Measurements from ENCODE around the gene FBLL1.
"Not testable (repeated sequence)": the region's sequence is repeated elsewhere in the genome, so short reads cannot be mapped to it uniquely, and the experiment has no call there.

FBLL1 gene
- total RNA-seq: 0 to 0.66 (median 0) reads per million in 17 experiments

GRCh38 chr5:168528521-168529373, at the start of gene FBLL1:
FBLL1 (plus strand) TSS chr5:168529305; CDS start chr5:168529505, 200 bp downstream.
- DNase-seq: peak; percentile 14 to 41 (median 24)

GRCh38 chr5:168480601-168481000, 48.5 kb upstream of the FBLL1 start:
- no peak for DNase-seq

- DNase-seq: no peak
Measured at GRCh38 chr5:168481330-168481788, 47.7 kb upstream of the FBLL1 start.

GRCh38 chr5:168482361-168482760, 46.7 kb upstream of the FBLL1 start:
- DNase-seq: no peak

GRCh38 chr5:168486136-168486879, 42.8 kb upstream of the FBLL1 start, which contains the start of gene RARS1:
RARS1 (plus strand) TSS chr5:168486471; CDS start chr5:168486499, 28 bp downstream.
- DNase-seq: peak; percentile 95 to 97 (median 96)

GRCh38 chr5:168489059-168489458, 40.0 kb upstream of the FBLL1 start:
- no peak for DNase-seq

- DNase-seq: no peak
Measured at GRCh38 chr5:168494057-168494555, 35.0 kb upstream of the FBLL1 start.

GRCh38 chr5:168502563-168503237, 26.4 kb upstream of the FBLL1 start:
- DNase-seq: no peak

GRCh38 chr5:168513861-168514428, 15.2 kb upstream of the FBLL1 start:
- DNase-seq: no peak

- no peak for DNase-seq
Measured at GRCh38 chr5:168525856-168526255, 3.2 kb upstream of the FBLL1 start.

GRCh38 chr5:168527756-168528295, 1.3 kb upstream of the FBLL1 start:
- no peak for DNase-seq

- peak in 3 of 4 experiments; percentile 2 to 18 (median 10) for DNase-seq
Measured at GRCh38 chr5:168529374-168530234, 499 bp downstream of the FBLL1 start.

- no peak for DNase-seq
Measured at GRCh38 chr5:168530621-168531150, 1.6 kb downstream of the FBLL1 start.

- no peak for DNase-seq
Measured at GRCh38 chr5:168531191-168531590, 2.1 kb downstream of the FBLL1 start.

- DNase-seq: no peak
Measured at GRCh38 chr5:168531987-168532864, 3.1 kb downstream of the FBLL1 start.

GRCh38 chr5:168534351-168534750, 5.2 kb downstream of the FBLL1 start:
- DNase-seq: not testable (repeated sequence)

GRCh38 chr5:168537176-168537575, 8.1 kb downstream of the FBLL1 start:
- DNase-seq: no peak

- DNase-seq: no peak
Measured at GRCh38 chr5:168549554-168549953, 20.4 kb downstream of the FBLL1 start.

- no peak for DNase-seq
Measured at GRCh38 chr5:168550656-168551055, 21.6 kb downstream of the FBLL1 start.

GRCh38 chr5:168552146-168552545, 23.0 kb downstream of the FBLL1 start:
- DNase-seq: no peak
